Common myeloid progenitor, CD34-positive (primary cell): ENCODE measurements around the gene PLCH2.
A peak's percentile ranks its signal among the peaks of the same experiment; 100 is the strongest.
"Not testable (repeated sequence)": the region's sequence is repeated elsewhere in the genome, so short reads cannot be mapped to it uniquely, and the experiment has no call there.

Source experiments
- CTCF ChIA-PET: fragments of 350-600 bp; sonication (Branson Sonifier 250); formaldehyde crosslinking; loops from one replicate; lab custom pipeline; 2021; ENCODE audit warnings: antibody characterized with exemption; lab: Charles Lee
- POLR2A ChIA-PET: fragments of 350-600 bp; sonication (Branson Sonifier 250); formaldehyde crosslinking; loops from one replicate; lab custom pipeline; 2021; ENCODE audit warnings: antibody characterized with exemption; lab: Charles Lee
- DNase-seq, 3 donors: peaks; one replicate each; pipeline versions ENCODE4 v3.0.0 to v3.0.0-alpha.2; 2013
- H3K27ac ChIP-seq, 2 experiments: 1 replicate in 1 of 2; 2 replicates in 1 of 2; pipeline ENCODE4 v1.7.0; 2013; ENCODE audit warnings: inconsistent platforms in 2 of 2, low read length in 2 of 2, mild to moderate bottlenecking in 2 of 2, low read depth in 1 of 2, moderate library complexity in 1 of 2; ENCODE audit not compliant: severe bottlenecking in 2 of 2, insufficient read depth in 1 of 2, poor library complexity in 1 of 2
- H3K27me3 ChIP-seq, 5 experiments: replicated peaks in 2 of 5; 1 replicate in 3 of 5; 2 replicates in 2 of 5; pipeline versions ENCODE4 v1.6.1 to v1.7.0; 2013; ENCODE audit warnings: low read length in 4 of 5, mild to moderate bottlenecking in 2 of 5, moderate library complexity in 2 of 5, inconsistent platforms in 1 of 5; ENCODE audit not compliant: insufficient read depth in 5 of 5, control insufficient read depth in 4 of 5
- H3K36me3 ChIP-seq, 4 experiments: 1 replicate in 2 of 4; 2 replicates in 2 of 4; pipeline versions ENCODE4 v1.6.1 to v1.7.0; 2013; ENCODE audit warnings: low read length in 3 of 4, control low read depth in 1 of 4, mild to moderate bottlenecking in 1 of 4; ENCODE audit not compliant: control insufficient read depth in 4 of 4, insufficient read depth in 4 of 4
- H3K4me1 ChIP-seq, 4 experiments: 1 replicate in 3 of 4; 2 replicates in 1 of 4; pipeline versions ENCODE4 v1.6.1 to v1.7.1; 2013; ENCODE audit warnings: low read length in 3 of 4, mild to moderate bottlenecking in 3 of 4, control low read depth in 1 of 4, inconsistent platforms in 1 of 4, moderate library complexity in 1 of 4; ENCODE audit not compliant: control insufficient read depth in 4 of 4, insufficient read depth in 4 of 4; ENCODE audit errors: control extremely low read depth in 1 of 4
- H3K4me3 ChIP-seq, 7 experiments: 1 replicate in 4 of 7; 2 replicates in 3 of 7; pipeline versions ENCODE4 v1.5.1 to v1.7.0; 2013; ENCODE audit warnings: mild to moderate bottlenecking in 7 of 7, low read length in 6 of 7, moderate library complexity in 6 of 7, inconsistent platforms in 2 of 7, low read depth in 2 of 7, control low read depth in 1 of 7; ENCODE audit not compliant: insufficient read depth in 4 of 7, control insufficient read depth in 1 of 7; ENCODE audit errors: extremely low read depth in 1 of 7
- H3K9me3 ChIP-seq, 5 experiments: 1 replicate in 4 of 5; 2 replicates in 1 of 5; pipeline versions ENCODE4 v1.6.1 to v1.7.1; 2013; ENCODE audit warnings: low read length in 4 of 5, mild to moderate bottlenecking in 2 of 5, inconsistent platforms in 1 of 5, low read depth in 1 of 5, moderate library complexity in 1 of 5; ENCODE audit not compliant: control insufficient read depth in 4 of 5, insufficient read depth in 2 of 5; ENCODE audit errors: control extremely low read depth in 1 of 5
- WGBS: methylation state at CpG from one replicate; pipeline ENCODE4 v1.1.5; 2013; ENCODE audit not compliant: insufficient coverage; 5-methylcytosine and 5-hydroxymethylcytosine counted together

The PLCH2 gene

GRCh38 chr1:2440346-2440745, 35.7 kb upstream of the PLCH2 start:
- POLR2A ChIA-PET, H3K9me3 ChIP-seq, H3K4me3 ChIP-seq, CTCF ChIA-PET, H3K36me3 ChIP-seq, H3K4me1 ChIP-seq, DNase-seq, H3K27ac ChIP-seq: not testable (repeated sequence)
- WGBS, result 96% methylated on average over 23 of the region's 23 CpGs
- H3K27me3 ChIP-seq, result peaks cover 0 to 43% (median 15%) of the 10 kb centered on the region in 5 experiments

- 80% methylated on average over 12 of the region's 13 CpGs for WGBS
- H3K9me3 ChIP-seq, result peaks cover 0 to 6% (median 0%) of the 10 kb centered on the region in 5 experiments
- H3K4me1 ChIP-seq, result peaks cover 0 to 5% (median 0%) of the 10 kb centered on the region in 4 experiments
- no peak overlapping the region for H3K4me3 ChIP-seq
- no peak overlapping the region for H3K27ac ChIP-seq
- peaks cover 0 to 57% (median 15%) of the 10 kb centered on the region in 5 experiments for H3K27me3 ChIP-seq
- no peaks in the 10 kb centered on the region for H3K36me3 ChIP-seq
- no peak for DNase-seq
- POLR2A ChIA-PET, result interaction anchor here (0.8 kb wide), 1 partner anchor 8 kb away, joined by 3 read pairs; no protein-coding TSS in a partner anchor
- CTCF ChIA-PET, result interaction anchor here (1.0 kb wide), 1 partner anchor 14 kb away, joined by 3 read pairs; no protein-coding TSS in a partner anchor
Measured at GRCh38 chr1:2441746-2442145, 34.3 kb upstream of the PLCH2 start.

GRCh38 chr1:2442661-2443060, 33.4 kb upstream of the PLCH2 start:
- Histone ChIP-seq H3K27me3 (peaks cover 0 to 66% (median 15%) of the 10 kb centered on the region in 5 experiments), H3K9me3 (peaks cover 0 to 6% (median 0%) of the 10 kb centered on the region in 5 experiments), H3K4me3 (no peak overlapping the region), H3K36me3 (no peaks in the 10 kb centered on the region), H3K27ac (no peak overlapping the region), H3K4me1 (peaks cover 0 to 5% (median 0%) of the 10 kb centered on the region in 4 experiments)
- no peak for DNase-seq
- ChIA-PET POLR2A (no interaction called here), CTCF (no interaction called here)
- WGBS, result 82% methylated on average over 5 of the region's 6 CpGs

- Histone ChIP-seq H3K4me1 (peaks cover 0 to 5% (median 0%) of the 10 kb centered on the region in 4 experiments), H3K27me3 (peaks cover 0 to 74% (median 15%) of the 10 kb centered on the region in 5 experiments), H3K9me3 (peaks cover 0 to 6% (median 0%) of the 10 kb centered on the region in 5 experiments), H3K36me3 (no peaks in the 10 kb centered on the region), H3K4me3 (no peak overlapping the region), H3K27ac (no peak overlapping the region)
- DNase-seq, result peak; percentile 17 to 26 (median 20)
- 2% methylated on average over 86 of the region's 107 CpGs for WGBS
- ChIA-PET POLR2A (no interaction called here), CTCF (no interaction called here)
Measured at GRCh38 chr1:2443277-2444137, 32.6 kb upstream of the PLCH2 start.

DNA sequence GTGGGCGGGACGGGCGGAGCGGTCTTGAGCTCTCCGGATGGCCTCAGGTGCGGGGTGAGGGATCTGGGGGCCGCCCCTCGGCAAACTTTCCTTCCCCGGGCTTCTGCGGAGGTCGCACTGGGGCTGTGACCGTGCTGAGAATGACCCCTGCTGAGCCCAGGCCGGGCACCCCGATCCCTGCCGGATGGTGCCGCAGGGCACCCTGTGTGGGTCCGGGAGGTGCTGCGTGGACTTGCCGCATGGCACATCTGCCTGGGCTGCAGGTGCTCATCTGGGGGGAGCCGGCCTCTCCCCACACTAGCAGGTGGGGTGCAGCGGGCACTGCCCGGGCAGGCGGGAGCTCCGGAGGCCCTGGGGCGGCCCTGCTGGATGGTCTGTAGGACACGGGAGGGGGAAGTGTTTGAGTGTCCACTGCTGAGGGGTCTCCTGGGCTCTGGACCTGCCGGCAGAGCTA, 31.9 kb upstream of the PLCH2 start:
- POLR2A ChIA-PET, result no interaction called here
- no peak for DNase-seq
- Histone ChIP-seq H3K27ac (no peak overlapping the region), H3K36me3 (no peaks in the 10 kb centered on the region), H3K4me1 (peaks cover 0 to 5% (median 0%) of the 10 kb centered on the region in 4 experiments), H3K9me3 (peaks cover 0 to 6% (median 0%) of the 10 kb centered on the region in 5 experiments), H3K27me3 (peaks cover 0 to 79% (median 15%) of the 10 kb centered on the region in 5 experiments), H3K4me3 (no peak overlapping the region)
- WGBS, result 31% methylated on average over 23 of the region's 27 CpGs
- CTCF ChIA-PET, result no interaction called here

DNA sequence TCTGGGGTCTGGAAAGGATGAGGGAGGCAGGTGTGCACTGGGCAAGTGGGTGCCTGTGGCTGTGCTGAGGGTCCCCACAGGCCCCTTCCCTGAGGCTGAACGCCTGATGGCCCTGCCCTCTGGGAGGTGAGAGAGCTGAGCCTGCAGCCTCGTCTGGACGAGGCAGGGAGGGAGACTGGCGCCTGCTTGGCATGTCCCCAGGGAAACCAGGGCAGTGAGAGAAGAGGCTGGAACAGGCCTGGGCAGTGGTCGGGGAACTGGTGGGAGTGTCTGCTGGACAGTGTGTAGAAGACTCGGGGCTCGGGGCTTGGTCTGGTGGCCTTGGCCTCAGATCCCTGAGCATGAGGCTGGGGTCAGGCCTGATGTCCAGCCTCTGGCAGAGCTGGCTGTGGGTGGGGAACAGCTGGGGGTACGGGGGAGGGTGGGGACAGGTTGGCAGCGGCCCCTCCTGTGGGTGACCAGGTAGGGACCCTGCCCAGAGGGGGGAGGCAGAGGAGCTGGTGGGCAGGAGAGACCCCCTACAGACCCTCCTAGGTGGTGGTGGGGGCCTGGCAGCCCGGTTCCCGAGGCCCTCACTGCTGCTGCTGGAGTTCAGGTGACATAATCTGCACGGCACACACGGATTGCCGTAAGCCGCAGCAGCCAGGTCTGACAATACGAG, 30.8 kb upstream of the PLCH2 start:
- 81% methylated on average over 14 of the region's 16 CpGs for WGBS
- no peak overlapping the region for H3K27ac ChIP-seq
- H3K36me3 ChIP-seq, result no peaks in the 10 kb centered on the region
- DNase-seq, result no peak
- ChIA-PET CTCF (no interaction called here), POLR2A (no interaction called here)
- peaks cover 0 to 86% (median 15%) of the 10 kb centered on the region in 5 experiments for H3K27me3 ChIP-seq
- no peak overlapping the region for H3K4me3 ChIP-seq
- H3K9me3 ChIP-seq, result peaks cover 0 to 6% (median 0%) of the 10 kb centered on the region in 5 experiments
- H3K4me1 ChIP-seq, result peaks cover 0 to 5% (median 0%) of the 10 kb centered on the region in 4 experiments
